Epidermal melanocyte (primary cell): Measurements from ENCODE around the gene SPACA4.
A peak's percentile ranks its signal among the peaks of the same experiment; 100 is the strongest.
"Not testable (repeated sequence)": the region's sequence is repeated elsewhere in the genome, so short reads cannot be mapped to it uniquely, and the experiment has no call there.

Experiments
- DNase-seq: peaks from one replicate; pipeline ENCODE4 v3.0.0; 2011; ENCODE audit warnings: low spot score; ENCODE audit not compliant: insufficient read length

The SPACA4 gene

GRCh38 chr19:48606463-48607358, at the start of gene SPACA4:
TSS of gene SPACA4 (plus strand) at chr19:48606742. CDS start at chr19:48606979, 237 bp downstream.
- DNase-seq: no peak

- no peak for DNase-seq
These were observed 49.7 kb upstream of the SPACA4 start for GRCh38 chr19:48556825-48557224.

- peak; percentile 49 for DNase-seq
These were observed 48.4 kb upstream of the SPACA4 start for GRCh38 chr19:48558018-48558684.

- DNase-seq: no peak
These were observed 46.4 kb upstream of the SPACA4 start for GRCh38 chr19:48560095-48560530.

- DNase-seq: no peak
These were observed 45.1 kb upstream of the SPACA4 start for GRCh38 chr19:48561412-48561811.

- DNase-seq: no peak
These were observed 41.5 kb upstream of the SPACA4 start for GRCh38 chr19:48565090-48565489.

GRCh38 chr19:48568345-48568886, 38.1 kb upstream of the SPACA4 start:
- no peak for DNase-seq

GRCh38 chr19:48569814-48570213, 36.7 kb upstream of the SPACA4 start:
- no peak for DNase-seq

GRCh38 chr19:48571378-48572162, 35.0 kb upstream of the SPACA4 start:
- no peak for DNase-seq

- DNase-seq: no peak
These were observed 33.4 kb upstream of the SPACA4 start for GRCh38 chr19:48573163-48573505.

GRCh38 chr19:48575931-48576622, 30.5 kb upstream of the SPACA4 start:
- no peak for DNase-seq

- DNase-seq: not testable (repeated sequence)
These were observed 28.6 kb upstream of the SPACA4 start for GRCh38 chr19:48577908-48578307.

- DNase-seq: no peak
These were observed 27.7 kb upstream of the SPACA4 start for GRCh38 chr19:48578891-48579290.

- DNase-seq: no peak
These were observed 24.4 kb upstream of the SPACA4 start for GRCh38 chr19:48582168-48582567.

GRCh38 chr19:48587387-48587786, 19.2 kb upstream of the SPACA4 start:
- DNase-seq: no peak

- DNase-seq: peak; percentile 89
These were observed 17.7 kb upstream of the SPACA4 start for GRCh38 chr19:48588670-48589401.

GRCh38 chr19:48591021-48591420, 15.5 kb upstream of the SPACA4 start:
- DNase-seq: no peak

- no peak for DNase-seq
These were observed 11.4 kb upstream of the SPACA4 start for GRCh38 chr19:48595171-48595570.

GRCh38 chr19:48595833-48596232, 10.7 kb upstream of the SPACA4 start:
- DNase-seq: no peak

- DNase-seq: no peak
These were observed 10.3 kb upstream of the SPACA4 start for GRCh38 chr19:48596237-48596636.
